Measurements from ENCODE around the gene NDRG3. TPM values are rescaled to one million over a fixed set of nuclear protein-coding genes. Genes with fewer than 3 reads are reported as not detected.

Gene NDRG3
- total and polyA plus RNA-seq, 2 of the 4 experiments (the other 2 are of a cell fraction), result 24.8 to 34.2 TPM

DNA sequence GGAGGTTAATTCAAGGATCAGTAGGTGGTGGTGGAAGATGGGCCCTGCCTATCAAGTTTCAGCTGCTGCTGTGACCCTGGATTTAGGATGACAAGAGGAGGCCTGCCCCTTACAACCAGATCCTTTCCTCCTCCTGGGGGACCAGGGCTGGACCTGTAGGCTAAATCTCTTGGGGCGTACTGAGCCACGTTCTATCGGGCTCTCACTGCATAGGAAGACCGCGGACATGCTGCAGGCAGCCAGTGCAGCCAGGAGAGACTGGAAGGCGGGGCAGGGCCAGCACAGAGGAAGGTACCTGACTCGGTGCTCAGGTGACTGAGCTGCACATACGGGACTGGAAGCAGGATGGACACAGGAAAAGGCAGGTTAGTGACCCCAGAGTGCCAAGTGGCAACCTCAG is 91.4 kb downstream of the NDRG3 start:
- Histone ChIP-seq H3K4me3 (ENCODE audit: insufficient read depth, low read depth, low read length) (no peak overlapping the region), H3K4ac (ENCODE audit: low read depth, low read length) (no peak overlapping the region), H3K79me1 (ENCODE audit: low read depth in 1 of 2, low read length in 2 of 2) (no peaks in the 10 kb centered on the region), H4K20me1 (ENCODE audit: insufficient read depth, low read length) (no peaks in the 10 kb centered on the region), H3K36me3 (ENCODE audit: control insufficient read depth, insufficient read depth, low read length) (peaks cover 10% of the 10 kb centered on the region; the same call in 1 of the 2 replicates), H2AK9ac (replicated peaks; ENCODE audit: low read depth, low read length, poor library complexity) (no peak overlapping the region), H3K27me3 (ENCODE audit: control insufficient read depth, insufficient read depth, low read length) (no peaks in the 10 kb centered on the region), H2BK20ac (ENCODE audit: low read depth, low read length) (no peak overlapping the region), H2AK5ac (ENCODE audit: low read depth, low read length) (no peak overlapping the region), H3K9me3 (ENCODE audit: control insufficient read depth, insufficient read depth, low read length) (no peaks in the 10 kb centered on the region), H2BK5ac (ENCODE audit: low read depth, low read length, poor library complexity, severe bottlenecking) (no peak overlapping the region), H3K14ac (replicated peaks; ENCODE audit: low read depth, low read length) (no peak overlapping the region), H3K27ac (ENCODE audit: insufficient read depth, low read length) (no peak overlapping the region), H2AFZ (replicated peaks; ENCODE audit: low read length, poor library complexity) (no peak overlapping the region), H3K9me1 (ENCODE audit: insufficient read depth, low read length) (no peaks in the 10 kb centered on the region), H3K4me1 (ENCODE audit: control insufficient read depth, insufficient read depth, low read length) (no peaks in the 10 kb centered on the region), H4K5ac (ENCODE audit: low read depth, low read length) (no peak overlapping the region), H3K18ac (ENCODE audit: low read depth, low read length) (no peak overlapping the region), H2BK120ac (ENCODE audit: low read depth, low read length) (no peak overlapping the region), H2BK15ac (ENCODE audit: low read depth, low read length) (no peak overlapping the region), H3K4me2 (ENCODE audit: low read depth, low read length) (no peak overlapping the region), H3K56ac (ENCODE audit: extremely low read depth, insufficient read depth, low read length) (no peak overlapping the region), H4K8ac (ENCODE audit: low read depth in 2 of 2, low read length in 2 of 2) (no peak overlapping the region), H3K23ac (ENCODE audit: low read depth, low read length) (no peak overlapping the region), H4K91ac (ENCODE audit: insufficient read depth, low read depth, low read length) (no peak overlapping the region), H3K9ac (ENCODE audit: low read depth, low read length) (no peak overlapping the region)
- intact Hi-C loops (cut with micrococcal nuclease) (no loop called here), dilution Hi-C loops (cut with HindIII; ENCODE audit: low sequenced_read_pairs, unreplicated experiment) (no loop called here), in situ Hi-C loops (cut with MboI; ENCODE audit: low sequenced_read_pairs) (no loop called here)
- WGBS, 2 experiments (ENCODE audit: extremely low coverage in 2 of 2, insufficient read length in 1 of 2), result 99% methylated on average over 8 of the region's 8 CpGs; no CpG with 5 or more reads in 1 of the 2 experiments
- ChIA-PET CTCF (no interaction called here), POLR2A (ENCODE audit: unreplicated experiment) (no interaction called here)
- no peak for TF ChIP-seq BHLHE40 (IDR thresholded peaks at IDR 0.05; ENCODE audit: low read depth, low read length)
- no peak for TF ChIP-seq CHD1 (IDR thresholded peaks at IDR 0.05; ENCODE audit: low read depth, low read length)
- no peak for TF ChIP-seq MAZ (IDR thresholded peaks at IDR 0.05; ENCODE audit: borderline replicate concordance, low read depth, low read length)
- TF ChIP-seq MXI1 (IDR thresholded peaks at IDR 0.05; ENCODE audit: borderline replicate concordance, low read depth, low read length), result no peak
- TF ChIP-seq RCOR1 (IDR thresholded peaks at IDR 0.05; ENCODE audit: insufficient replicate concordance, low read length), result no peak
- no peak for TF ChIP-seq SMC3 (IDR thresholded peaks at IDR 0.05; ENCODE audit: low read depth, low read length)
- no peak for TF ChIP-seq MAFK (IDR thresholded peaks at IDR 0.05; ENCODE audit: low read depth, low read length)
- TF ChIP-seq, protein P1, sequence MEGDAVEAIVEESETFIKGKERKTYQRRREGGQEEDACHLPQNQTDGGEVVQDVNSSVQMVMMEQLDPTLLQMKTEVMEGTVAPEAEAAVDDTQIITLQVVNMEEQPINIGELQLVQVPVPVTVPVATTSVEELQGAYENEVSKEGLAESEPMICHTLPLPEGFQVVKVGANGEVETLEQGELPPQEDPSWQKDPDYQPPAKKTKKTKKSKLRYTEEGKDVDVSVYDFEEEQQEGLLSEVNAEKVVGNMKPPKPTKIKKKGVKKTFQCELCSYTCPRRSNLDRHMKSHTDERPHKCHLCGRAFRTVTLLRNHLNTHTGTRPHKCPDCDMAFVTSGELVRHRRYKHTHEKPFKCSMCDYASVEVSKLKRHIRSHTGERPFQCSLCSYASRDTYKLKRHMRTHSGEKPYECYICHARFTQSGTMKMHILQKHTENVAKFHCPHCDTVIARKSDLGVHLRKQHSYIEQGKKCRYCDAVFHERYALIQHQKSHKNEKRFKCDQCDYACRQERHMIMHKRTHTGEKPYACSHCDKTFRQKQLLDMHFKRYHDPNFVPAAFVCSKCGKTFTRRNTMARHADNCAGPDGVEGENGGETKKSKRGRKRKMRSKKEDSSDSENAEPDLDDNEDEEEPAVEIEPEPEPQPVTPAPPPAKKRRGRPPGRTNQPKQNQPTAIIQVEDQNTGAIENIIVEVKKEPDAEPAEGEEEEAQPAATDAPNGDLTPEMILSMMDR (conservative IDR thresholded peaks at IDR 0.05; ENCODE audit: low read depth, low read length), result no peak
- TF ChIP-seq, protein P2, sequence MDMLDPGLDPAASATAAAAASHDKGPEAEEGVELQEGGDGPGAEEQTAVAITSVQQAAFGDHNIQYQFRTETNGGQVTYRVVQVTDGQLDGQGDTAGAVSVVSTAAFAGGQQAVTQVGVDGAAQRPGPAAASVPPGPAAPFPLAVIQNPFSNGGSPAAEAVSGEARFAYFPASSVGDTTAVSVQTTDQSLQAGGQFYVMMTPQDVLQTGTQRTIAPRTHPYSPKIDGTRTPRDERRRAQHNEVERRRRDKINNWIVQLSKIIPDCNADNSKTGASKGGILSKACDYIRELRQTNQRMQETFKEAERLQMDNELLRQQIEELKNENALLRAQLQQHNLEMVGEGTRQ (IDR thresholded peaks at IDR 0.05; ENCODE audit: low read depth, low read length), result no peak
- TF ChIP-seq CEBPB (IDR thresholded peaks at IDR 0.05; ENCODE audit: low read depth, low read length), result no peak
- no peak for TF ChIP-seq FOS (IDR thresholded peaks at IDR 0.05; ENCODE audit: low read depth, low read length)
- no TSS peak for BruUV-seq (replicated peaks)
- no peak for ATAC-seq (ENCODE audit: low read depth)
- DNase-seq, result no peak
